GM12878 (cell line): ENCODE measurements around the gene PTPN5.

ENCODE experiments used
- ASH2L ChIP-seq: fragments of 300-600, 200-600 bp; sonication (generic); IDR thresholded peaks from 2 replicates; pipeline ENCODE4 v1.6.1; 2017; ENCODE audit warnings: low read depth, mild to moderate bottlenecking, borderline replicate concordance
- ATF3 ChIP-seq: IDR thresholded peaks from 2 replicates; pipeline ENCODE4 v1.6.1; 2011; ENCODE audit warnings: low read depth, mild to moderate bottlenecking, low read length, moderate library complexity, borderline replicate concordance; ENCODE audit errors: extremely low read depth
- BCLAF1 ChIP-seq: fragments of 450-650 bp; IDR thresholded peaks from 2 replicates; pipeline ENCODE4 v1.6.1; 2017; ENCODE audit warnings: antibody characterized with exemption, mild to moderate bottlenecking, moderate library complexity
- CEBPB ChIP-seq, 2 experiments: fragments of 150-350 bp in 1 of 2; IDR thresholded peaks; 2 replicates each; pipeline ENCODE4 v1.6.1; 2012 to 2014; ENCODE audit warnings: low read depth in 2 of 2, low read length in 2 of 2, borderline replicate concordance in 1 of 2, inconsistent platforms in 1 of 2
- CHD2 ChIP-seq: IDR thresholded peaks from 2 replicates; pipeline ENCODE4 v1.6.1; 2011; ENCODE audit warnings: low read depth, low read length, improper control_type of control experiment, borderline replicate concordance
- CTCF ChIP-seq, 3 experiments: IDR thresholded peaks in 2 of 3; conservative IDR thresholded peaks in 1 of 3; 2 replicates each; pipeline ENCODE4 v1.5.1; 2011; ENCODE audit warnings: low read depth in 3 of 3, low read length in 3 of 3, mild to moderate bottlenecking in 3 of 3, control low read depth in 2 of 3, moderate library complexity in 2 of 3, inconsistent platforms in 1 of 3, mixed read lengths in 1 of 3; ENCODE audit not compliant: control insufficient read depth in 2 of 3, insufficient read depth in 1 of 3; ENCODE audit errors: extremely low read depth in 1 of 3
- KDM1A ChIP-seq: fragments of 200-600 bp; sonication (generic); IDR thresholded peaks from 2 replicates; pipeline ENCODE4 v1.6.1; 2016; ENCODE audit warnings: borderline replicate concordance
- NFYB ChIP-seq: IDR thresholded peaks from 2 replicates; pipeline ENCODE4 v1.6.1; 2011; ENCODE audit warnings: low read depth, mild to moderate bottlenecking, low read length, improper control_type of control experiment, moderate library complexity; ENCODE audit not compliant: insufficient read depth
- POLR2AphosphoS5 ChIP-seq: IDR thresholded peaks from 2 replicates; pipeline ENCODE4 v1.6.1; 2011; ENCODE audit warnings: mild to moderate bottlenecking, low read length, inconsistent platforms
- RAD21 ChIP-seq: IDR thresholded peaks from 2 replicates; pipeline ENCODE4 v1.6.1; 2011; ENCODE audit warnings: mild to moderate bottlenecking, low read depth, low read length, moderate library complexity; ENCODE audit not compliant: insufficient read depth
- REST ChIP-seq: IDR thresholded peaks from 2 replicates; pipeline ENCODE4 v1.6.1; 2012; ENCODE audit warnings: mild to moderate bottlenecking, low read depth, low read length
- SMAD5 ChIP-seq: IDR thresholded peaks from 2 replicates; pipeline ENCODE4 v1.6.1; 2016; ENCODE audit warnings: antibody characterized with exemption, low read depth
- ZBTB11 ChIP-seq: fragments of 450-650 bp; formaldehyde crosslinking; IDR thresholded peaks from 2 replicates; pipeline ENCODE4 v1.5.0; 2022; ENCODE audit warnings: mild to moderate bottlenecking, missing genetic modification characterization

GRCh38 chr11:18750944-18751343, 40.7 kb downstream of the PTPN5 start:
- TF ChIP-seq CHD2 (no peak), REST (no peak), SMAD5 (no peak), POLR2AphosphoS5 (no peak), BCLAF1 (no peak), CTCF (IDR thresholded peaks at IDR 0.05 in 2 of 3, conservative IDR thresholded peaks at IDR 0.05 in 1 of 3; ENCODE audit: control insufficient read depth in 2 of 3, extremely low read depth in 1 of 3, insufficient read depth in 1 of 3, low read depth in 3 of 3, low read length in 3 of 3) (no peak), ASH2L (no peak), RAD21 (no peak), KDM1A (no peak), ATF3 (no peak), NFYB (0 out of 2 replicates have a peak, but pooled peaks have one; percentile 12), ZBTB11 (CRISPR knock-in tag) (no peak), CEBPB (IDR thresholded peaks at IDR 0.05; ENCODE audit: borderline replicate concordance in 1 of 2, low read depth in 2 of 2, low read length in 2 of 2) (no peak)
